ENCODE results near the gene RASSF7.

DNA sequence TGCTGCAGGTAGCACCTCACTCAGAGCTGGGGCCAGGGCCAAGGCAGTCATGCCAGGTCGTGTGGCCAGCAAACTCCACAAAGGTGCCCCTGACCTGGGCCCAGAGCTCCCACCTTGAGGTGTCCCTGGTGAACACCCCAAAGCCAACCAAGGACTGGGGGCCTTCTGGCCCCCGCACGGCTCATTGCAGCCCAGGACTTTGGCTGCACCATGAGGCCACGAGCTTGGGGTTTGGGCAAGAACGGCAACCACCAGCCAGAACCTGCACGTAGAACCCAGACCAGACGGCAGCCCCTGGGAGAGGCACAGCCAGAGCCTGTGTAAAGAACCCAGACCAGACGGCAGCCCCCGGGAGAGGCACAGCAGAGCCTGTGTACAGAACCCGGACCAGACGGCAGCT lies 15.6 kb upstream of the RASSF7 start:
- no peak for TF ChIP-seq EZH2 (IDR thresholded peaks at IDR 0.05; ENCODE audit: borderline replicate concordance, low read length)
- TF ChIP-seq, protein P1, sequence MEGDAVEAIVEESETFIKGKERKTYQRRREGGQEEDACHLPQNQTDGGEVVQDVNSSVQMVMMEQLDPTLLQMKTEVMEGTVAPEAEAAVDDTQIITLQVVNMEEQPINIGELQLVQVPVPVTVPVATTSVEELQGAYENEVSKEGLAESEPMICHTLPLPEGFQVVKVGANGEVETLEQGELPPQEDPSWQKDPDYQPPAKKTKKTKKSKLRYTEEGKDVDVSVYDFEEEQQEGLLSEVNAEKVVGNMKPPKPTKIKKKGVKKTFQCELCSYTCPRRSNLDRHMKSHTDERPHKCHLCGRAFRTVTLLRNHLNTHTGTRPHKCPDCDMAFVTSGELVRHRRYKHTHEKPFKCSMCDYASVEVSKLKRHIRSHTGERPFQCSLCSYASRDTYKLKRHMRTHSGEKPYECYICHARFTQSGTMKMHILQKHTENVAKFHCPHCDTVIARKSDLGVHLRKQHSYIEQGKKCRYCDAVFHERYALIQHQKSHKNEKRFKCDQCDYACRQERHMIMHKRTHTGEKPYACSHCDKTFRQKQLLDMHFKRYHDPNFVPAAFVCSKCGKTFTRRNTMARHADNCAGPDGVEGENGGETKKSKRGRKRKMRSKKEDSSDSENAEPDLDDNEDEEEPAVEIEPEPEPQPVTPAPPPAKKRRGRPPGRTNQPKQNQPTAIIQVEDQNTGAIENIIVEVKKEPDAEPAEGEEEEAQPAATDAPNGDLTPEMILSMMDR (conservative IDR thresholded peaks at IDR 0.05 in 1 of 2, IDR thresholded peaks at IDR 0.05 in 1 of 2; ENCODE audit: extremely low read depth in 1 of 2, insufficient read depth in 1 of 2, low read depth in 1 of 2, low read length in 2 of 2) = no peak

Measured in mammary epithelial cell (primary cell).